GM12864 (cell line): ENCODE measurements around the gene SGF29.
"Not testable (repeated sequence)": the region's sequence is repeated elsewhere in the genome, so short reads cannot be mapped to it uniquely, and the experiment has no call there.

Experiments
- DNase-seq: peaks from one replicate; pipeline ENCODE4 v3.0.0-alpha.2; 2011; ENCODE audit warnings: low read depth
- H3K4me3 ChIP-seq: 2 replicates; pipeline ENCODE4 v1.5.1; 2011; ENCODE audit warnings: mild to moderate bottlenecking, low read depth, low read length, control low read depth
- CTCF ChIP-seq: IDR thresholded peaks from 2 replicates; pipeline ENCODE4 v1.5.1; 2011; ENCODE audit warnings: low read depth, mild to moderate bottlenecking, moderate library complexity, low read length, control low read depth, inconsistent platforms; ENCODE audit errors: missing control alignments

The SGF29 gene

GRCh38 chr16:28597692-28598261 lies 44.1 kb downstream of the SGF29 start:
- TF ChIP-seq CTCF = no peak
- no peak overlapping the region for H3K4me3 ChIP-seq
- no peak for DNase-seq

- DNase-seq, H3K4me3 ChIP-seq: not testable (repeated sequence)
These were observed 45.9 kb downstream of the SGF29 start for GRCh38 chr16:28599377-28600285.

GRCh38 chr16:28600965-28601364 lies 47.2 kb downstream of the SGF29 start:
- not testable (repeated sequence) for H3K4me3 ChIP-seq, DNase-seq

GRCh38 chr16:28601589-28601988 lies 47.9 kb downstream of the SGF29 start:
- not testable (repeated sequence) for DNase-seq, H3K4me3 ChIP-seq

GRCh38 chr16:28602062-28602461 lies 48.3 kb downstream of the SGF29 start:
- not testable (repeated sequence) for H3K4me3 ChIP-seq, DNase-seq

- TF ChIP-seq CTCF = no peak
- no peak overlapping the region for H3K4me3 ChIP-seq
- peak; percentile 37 for DNase-seq
These were observed 48.8 kb downstream of the SGF29 start for GRCh38 chr16:28602529-28602928.

GRCh38 chr16:28603381-28604185 lies 49.9 kb downstream of the SGF29 start:
- no peak overlapping the region for H3K4me3 ChIP-seq
- DNase-seq = no peak

GRCh38 chr16:28604186-28604565 lies 50.5 kb downstream of the SGF29 start:
- H3K4me3 ChIP-seq = no peak overlapping the region
- no peak for DNase-seq
- TF ChIP-seq CTCF = no peak

More at GRCh38 chr16:28603381-28604185, 49.9 kb downstream of the SGF29 start:
- no peak for TF ChIP-seq CTCF
